Activated B cell treated with CpG ODN at 0.5 μM for 24 hours (primary cell): ENCODE data around the gene EGLN1. TPM values are rescaled to one million over a fixed set of nuclear protein-coding genes. Genes with fewer than 3 reads are reported as not detected.

Experiments
- ATAC-seq: fragments of 200-7000 bp; cut with Tn5 transposase; one replicate; pipeline ENCODE4 v1.10.0; 2021; ENCODE audit warnings: low read depth, mild to moderate bottlenecking, moderate library complexity
- CTCF ChIA-PET: fragments of 350-600 bp; sonication (Branson Sonifier 250); formaldehyde crosslinking; loops from one replicate; lab custom pipeline; 2021; ENCODE audit warnings: antibody characterized with exemption; lab: Charles Lee
- POLR2A ChIA-PET: fragments of 350-600 bp; sonication (Branson Sonifier 250); formaldehyde crosslinking; loops from one replicate; lab custom pipeline; 2021; ENCODE audit warnings: antibody characterized with exemption; lab: Charles Lee
- DNase-seq: peaks from one replicate; pipeline ENCODE4 v3.0.0; 2022
- H3K27ac Mint-ChIP-seq: one replicate; pipeline ENCODE4 v1.8.0; 2020; ENCODE audit warnings: mixed read lengths
- H3K27me3 Mint-ChIP-seq: one replicate; pipeline ENCODE4 v1.8.0; 2021; ENCODE audit warnings: mixed read lengths
- H3K36me3 Mint-ChIP-seq: one replicate; pipeline ENCODE4 v1.8.0; 2021; ENCODE audit warnings: low read depth, mixed read lengths
- H3K4me1 Mint-ChIP-seq: one replicate; pipeline ENCODE4 v1.8.0; 2021; ENCODE audit warnings: mixed read lengths
- H3K4me3 Mint-ChIP-seq: one replicate; pipeline ENCODE4 v1.8.0; 2020; ENCODE audit warnings: mild to moderate bottlenecking, mixed read lengths
- H3K9me3 Mint-ChIP-seq: one replicate; pipeline ENCODE4 v1.8.0; 2020; ENCODE audit warnings: mixed read lengths
- intact Hi-C: fragments of 100-400 bp; cut with micrococcal nuclease; formaldehyde crosslinking; loops from one replicate; pipeline ENCODE4 v1.15.1; 2024
- total RNA-seq: library from RNA; stranded (reverse); gene quantifications from 2 replicates; pipeline ENCODE4 v1.2.3, GENCODE V29; 2022
- TF ChIP-seq, protein P1 (sequence below): fragments of 200-600 bp; IDR thresholded peaks from one replicate; pipeline ENCODE4 v1.8.0; 2022; ENCODE audit warnings: antibody characterized with exemption, mild to moderate bottlenecking

The EGLN1 gene
- total RNA-seq, 1 donor from 2014 or later, result 15.6 TPM

DNA sequence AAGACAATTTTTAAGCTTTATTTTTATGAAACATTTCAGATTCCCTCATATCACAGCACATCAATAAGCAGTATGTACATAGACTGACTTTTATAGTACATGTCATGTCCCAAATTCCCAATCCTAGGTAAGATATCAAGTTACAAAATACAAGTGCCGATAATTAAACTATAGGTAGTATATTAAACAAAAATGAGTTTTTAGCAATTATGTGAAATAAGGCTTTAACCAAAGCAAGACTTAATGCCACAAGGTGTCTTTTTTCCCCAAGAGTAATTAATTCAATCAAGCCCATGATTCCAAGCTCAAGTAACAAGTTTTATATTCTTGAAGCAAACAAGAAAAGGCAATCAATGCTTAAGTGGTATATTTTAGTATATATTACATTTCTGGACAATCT lies 89.3 kb downstream of the EGLN1 start:
- Mint-ChIP-seq H3K36me3 (peaks cover 45% of the 10 kb centered on the region), H3K9me3 (no peaks in the 10 kb centered on the region), H3K27ac (no peak overlapping the region), H3K4me3 (no peak overlapping the region), H3K27me3 (peaks cover 1% of the 10 kb centered on the region), H3K4me1 (peaks cover 66% of the 10 kb centered on the region)
- intact Hi-C loops, result loop anchor here (10.0 kb wide), 2 partner anchors 118 to 418 kb away; no protein-coding TSS in a partner anchor
- no peak for ATAC-seq
- no peak for DNase-seq
- ChIA-PET POLR2A (no interaction called here), CTCF (no interaction called here)
- TF ChIP-seq, protein P1, sequence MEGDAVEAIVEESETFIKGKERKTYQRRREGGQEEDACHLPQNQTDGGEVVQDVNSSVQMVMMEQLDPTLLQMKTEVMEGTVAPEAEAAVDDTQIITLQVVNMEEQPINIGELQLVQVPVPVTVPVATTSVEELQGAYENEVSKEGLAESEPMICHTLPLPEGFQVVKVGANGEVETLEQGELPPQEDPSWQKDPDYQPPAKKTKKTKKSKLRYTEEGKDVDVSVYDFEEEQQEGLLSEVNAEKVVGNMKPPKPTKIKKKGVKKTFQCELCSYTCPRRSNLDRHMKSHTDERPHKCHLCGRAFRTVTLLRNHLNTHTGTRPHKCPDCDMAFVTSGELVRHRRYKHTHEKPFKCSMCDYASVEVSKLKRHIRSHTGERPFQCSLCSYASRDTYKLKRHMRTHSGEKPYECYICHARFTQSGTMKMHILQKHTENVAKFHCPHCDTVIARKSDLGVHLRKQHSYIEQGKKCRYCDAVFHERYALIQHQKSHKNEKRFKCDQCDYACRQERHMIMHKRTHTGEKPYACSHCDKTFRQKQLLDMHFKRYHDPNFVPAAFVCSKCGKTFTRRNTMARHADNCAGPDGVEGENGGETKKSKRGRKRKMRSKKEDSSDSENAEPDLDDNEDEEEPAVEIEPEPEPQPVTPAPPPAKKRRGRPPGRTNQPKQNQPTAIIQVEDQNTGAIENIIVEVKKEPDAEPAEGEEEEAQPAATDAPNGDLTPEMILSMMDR, result no peak

DNA sequence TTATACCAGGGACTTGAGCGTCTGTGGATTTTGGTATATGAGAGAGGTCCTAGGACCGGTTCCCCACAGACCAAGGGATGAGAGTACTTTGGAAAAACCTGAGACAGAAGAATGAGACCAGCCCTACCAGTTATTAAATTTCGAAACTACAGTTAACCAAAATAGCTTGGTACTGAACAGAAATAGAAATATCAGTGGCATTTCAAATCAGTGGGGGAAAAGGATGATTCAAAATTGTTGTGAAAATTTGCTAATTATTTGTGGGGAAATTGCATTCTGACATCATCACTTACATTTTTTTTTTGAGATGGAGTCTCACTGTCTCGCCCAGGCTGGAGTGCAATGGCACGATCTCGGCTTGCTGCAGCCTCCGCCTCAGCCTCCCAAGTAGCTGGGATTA lies 92.6 kb downstream of the EGLN1 start:
- intact Hi-C loops, result no loop called here

DNA sequence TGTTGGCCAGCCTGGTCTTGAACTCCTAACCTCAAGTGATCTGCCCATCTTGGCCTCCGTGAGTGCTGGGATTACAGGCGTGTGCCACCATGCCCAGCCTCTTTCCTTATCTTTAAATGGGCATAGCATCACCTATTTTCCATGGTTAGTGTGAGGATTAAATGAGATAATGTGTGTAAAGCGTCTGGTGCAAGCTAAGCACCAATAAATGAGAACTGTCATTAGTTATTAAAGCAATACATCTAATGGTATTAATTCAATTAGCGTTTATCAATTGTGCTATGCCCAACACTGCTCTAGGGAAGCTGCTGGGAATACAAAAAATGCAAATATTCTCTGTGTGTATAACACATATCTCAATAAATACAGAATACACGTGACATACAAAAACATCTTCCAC lies 94.5 kb downstream of the EGLN1 start:
- peaks cover 18% of the 10 kb centered on the region for H3K4me1 Mint-ChIP-seq
- no peak for DNase-seq
- H3K4me3 Mint-ChIP-seq, result no peak overlapping the region
- CTCF ChIA-PET, result no interaction called here
- TF ChIP-seq, protein P1, result no peak
- POLR2A ChIA-PET, result no interaction called here
- no peaks in the 10 kb centered on the region for H3K9me3 Mint-ChIP-seq
- intact Hi-C loops, result no loop called here
- H3K27ac Mint-ChIP-seq, result no peak overlapping the region
- ATAC-seq, result no peak
- H3K36me3 Mint-ChIP-seq, result peaks cover 13% of the 10 kb centered on the region
- no peaks in the 10 kb centered on the region for H3K27me3 Mint-ChIP-seq

More for the DNA sequence above, 92.6 kb downstream of the EGLN1 start:
- H3K4me3 Mint-ChIP-seq, result no peak overlapping the region
- ATAC-seq (no peak), DNase-seq (no peak)
- H3K27me3 Mint-ChIP-seq, result no peaks in the 10 kb centered on the region
- TF ChIP-seq, protein P1, result no peak
- ChIA-PET POLR2A (no interaction called here), CTCF (no interaction called here)
- H3K36me3 Mint-ChIP-seq, result peaks cover 26% of the 10 kb centered on the region
- peaks cover 37% of the 10 kb centered on the region for H3K4me1 Mint-ChIP-seq
- H3K27ac Mint-ChIP-seq, result no peak overlapping the region
- H3K9me3 Mint-ChIP-seq, result no peaks in the 10 kb centered on the region

DNA sequence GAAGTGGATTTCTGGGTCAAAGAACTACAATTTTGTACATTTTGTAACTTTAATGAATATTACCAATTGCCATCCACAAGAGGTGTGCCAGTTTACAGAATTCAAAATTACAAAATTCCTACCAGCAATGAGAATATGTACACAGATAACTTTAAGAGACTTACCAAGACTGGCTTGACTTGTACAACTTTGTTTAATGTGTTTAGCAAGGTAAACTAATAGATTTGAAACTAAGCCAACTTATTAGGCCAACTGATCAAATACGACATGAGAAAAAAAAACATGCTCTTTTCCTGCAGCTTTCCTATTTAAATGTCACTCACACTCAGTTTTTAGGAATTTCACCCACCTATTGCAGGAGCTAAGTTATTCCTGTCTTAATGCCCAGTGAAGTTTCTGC lies 95.8 kb downstream of the EGLN1 start:
- peaks cover 10% of the 10 kb centered on the region for H3K4me1 Mint-ChIP-seq
- ATAC-seq (no peak), DNase-seq (no peak)
- TF ChIP-seq, protein P1, result no peak
- no peak overlapping the region for H3K27ac Mint-ChIP-seq
- peaks cover 3% of the 10 kb centered on the region for H3K36me3 Mint-ChIP-seq
- intact Hi-C loops, result no loop called here
- no peaks in the 10 kb centered on the region for H3K9me3 Mint-ChIP-seq
- no peaks in the 10 kb centered on the region for H3K27me3 Mint-ChIP-seq
- ChIA-PET CTCF (no interaction called here), POLR2A (no interaction called here)
- no peak overlapping the region for H3K4me3 Mint-ChIP-seq

DNA sequence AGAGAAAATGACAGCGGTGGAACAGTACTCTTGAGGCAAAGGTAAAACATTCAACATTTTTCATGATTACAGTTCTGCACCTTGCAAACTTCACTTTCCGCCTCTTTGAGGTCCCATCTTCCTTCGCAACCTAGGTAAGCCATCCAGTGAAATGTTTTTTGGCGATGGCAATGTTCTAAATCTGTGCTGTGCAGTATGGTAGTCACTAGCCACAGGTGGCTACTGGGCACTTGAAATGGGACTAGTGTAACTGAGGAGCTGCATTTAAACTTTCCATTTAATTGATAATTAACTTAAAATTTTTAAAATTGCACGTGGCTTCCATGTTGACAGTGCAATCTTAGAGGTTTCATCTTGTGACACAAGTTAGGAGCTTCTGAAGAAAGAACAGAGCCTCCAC lies 97.4 kb downstream of the EGLN1 start:
- TF ChIP-seq, protein P1, result no peak
- H3K9me3 Mint-ChIP-seq, result no peaks in the 10 kb centered on the region
- H3K36me3 Mint-ChIP-seq, result peaks cover 3% of the 10 kb centered on the region
- H3K27me3 Mint-ChIP-seq, result no peaks in the 10 kb centered on the region
- no peak for DNase-seq
- ChIA-PET POLR2A (no interaction called here), CTCF (no interaction called here)
- H3K4me3 Mint-ChIP-seq, result no peak overlapping the region
- H3K27ac Mint-ChIP-seq, result no peak overlapping the region
- H3K4me1 Mint-ChIP-seq, result peaks cover 6% of the 10 kb centered on the region
- intact Hi-C loops, result no loop called here
- no peak for ATAC-seq
